Ishikawa (cell line): ENCODE measurements around the gene PLEK.

ENCODE experiments used
- CEBPB ChIP-seq: IDR thresholded peaks from 2 replicates; pipeline ENCODE4 v1.6.1; 2012
- EGR1 ChIP-seq: IDR thresholded peaks from 2 replicates; pipeline ENCODE4 v1.6.1; 2012
- EP300 ChIP-seq: IDR thresholded peaks from 2 replicates; pipeline ENCODE4 v1.6.1; 2012; ENCODE audit warnings: borderline replicate concordance
- MAX ChIP-seq: IDR thresholded peaks from 2 replicates; pipeline ENCODE4 v1.6.1; 2012
- TAF1 ChIP-seq: IDR thresholded peaks from 2 replicates; pipeline ENCODE4 v1.6.1; 2012; ENCODE audit warnings: low read depth, mild to moderate bottlenecking
- TCF12 ChIP-seq: IDR thresholded peaks from 2 replicates; pipeline ENCODE4 v1.6.1; 2012; ENCODE audit warnings: low read depth
- USF1 ChIP-seq: IDR thresholded peaks from 2 replicates; pipeline ENCODE4 v1.6.1; 2012
- YY1 ChIP-seq: IDR thresholded peaks from 2 replicates; pipeline ENCODE4 v1.6.1; 2012; ENCODE audit warnings: low read depth
- ZBTB7A ChIP-seq: IDR thresholded peaks from 2 replicates; pipeline ENCODE4 v1.6.1; 2012; ENCODE audit warnings: low read depth
- TF ChIP-seq, protein P1 (sequence below): IDR thresholded peaks from 2 replicates; pipeline ENCODE4 v1.6.1; 2012; ENCODE audit warnings: low read depth, mild to moderate bottlenecking

- no peak for TF ChIP-seq MAX
- no peak for TF ChIP-seq USF1
- TF ChIP-seq TAF1 = no peak
- TF ChIP-seq CEBPB = no peak
- TF ChIP-seq TCF12 = no peak
- TF ChIP-seq ZBTB7A = no peak
- no peak for TF ChIP-seq YY1
- TF ChIP-seq, protein P1, sequence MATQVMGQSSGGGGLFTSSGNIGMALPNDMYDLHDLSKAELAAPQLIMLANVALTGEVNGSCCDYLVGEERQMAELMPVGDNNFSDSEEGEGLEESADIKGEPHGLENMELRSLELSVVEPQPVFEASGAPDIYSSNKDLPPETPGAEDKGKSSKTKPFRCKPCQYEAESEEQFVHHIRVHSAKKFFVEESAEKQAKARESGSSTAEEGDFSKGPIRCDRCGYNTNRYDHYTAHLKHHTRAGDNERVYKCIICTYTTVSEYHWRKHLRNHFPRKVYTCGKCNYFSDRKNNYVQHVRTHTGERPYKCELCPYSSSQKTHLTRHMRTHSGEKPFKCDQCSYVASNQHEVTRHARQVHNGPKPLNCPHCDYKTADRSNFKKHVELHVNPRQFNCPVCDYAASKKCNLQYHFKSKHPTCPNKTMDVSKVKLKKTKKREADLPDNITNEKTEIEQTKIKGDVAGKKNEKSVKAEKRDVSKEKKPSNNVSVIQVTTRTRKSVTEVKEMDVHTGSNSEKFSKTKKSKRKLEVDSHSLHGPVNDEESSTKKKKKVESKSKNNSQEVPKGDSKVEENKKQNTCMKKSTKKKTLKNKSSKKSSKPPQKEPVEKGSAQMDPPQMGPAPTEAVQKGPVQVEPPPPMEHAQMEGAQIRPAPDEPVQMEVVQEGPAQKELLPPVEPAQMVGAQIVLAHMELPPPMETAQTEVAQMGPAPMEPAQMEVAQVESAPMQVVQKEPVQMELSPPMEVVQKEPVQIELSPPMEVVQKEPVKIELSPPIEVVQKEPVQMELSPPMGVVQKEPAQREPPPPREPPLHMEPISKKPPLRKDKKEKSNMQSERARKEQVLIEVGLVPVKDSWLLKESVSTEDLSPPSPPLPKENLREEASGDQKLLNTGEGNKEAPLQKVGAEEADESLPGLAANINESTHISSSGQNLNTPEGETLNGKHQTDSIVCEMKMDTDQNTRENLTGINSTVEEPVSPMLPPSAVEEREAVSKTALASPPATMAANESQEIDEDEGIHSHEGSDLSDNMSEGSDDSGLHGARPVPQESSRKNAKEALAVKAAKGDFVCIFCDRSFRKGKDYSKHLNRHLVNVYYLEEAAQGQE = no peak
- no peak for TF ChIP-seq EGR1
- TF ChIP-seq EP300 = no peak
Observed at GRCh38 chr2:68325056-68325455, 40.0 kb upstream of the PLEK start.
